ENCODE results near the gene KRTAP17-1.
A peak's percentile ranks its signal among the peaks of the same experiment; 100 is the strongest.
"Not testable (repeated sequence)": the region's sequence is repeated elsewhere in the genome, so short reads cannot be mapped to it uniquely, and the experiment has no call there.

Gene KRTAP17-1

GRCh38 chr17:41315204-41315794, at the start of gene KRTAP17-1:
TSS of gene KRTAP17-1 (minus strand) at chr17:41315710. CDS start at chr17:41315650, 60 bp downstream.
- Mint-ChIP-seq H3K27ac (no peak within 1 kb of the TSS), H3K9me3 (peaks cover 10% of the 10 kb centered on the region), H3K36me3 (ENCODE audit: low read depth) (no peaks in the 10 kb centered on the region), H3K4me1 (ENCODE audit: low read depth) (peaks cover 4% of the 10 kb centered on the region), H3K4me3 (no peak within 1 kb of the TSS), H3K27me3 (ENCODE audit: low read depth) (peaks cover 18% of the 10 kb centered on the region)

GRCh38 chr17:41363881-41364280, 48.4 kb upstream of the KRTAP17-1 start:
- Mint-ChIP-seq H3K27me3 (ENCODE audit: low read depth) (peaks cover 10% of the 10 kb centered on the region), H3K36me3 (ENCODE audit: low read depth) (no peaks in the 10 kb centered on the region), H3K4me3 (no peak overlapping the region), H3K4me1 (ENCODE audit: low read depth) (no peaks in the 10 kb centered on the region), H3K9me3 (no peaks in the 10 kb centered on the region), H3K27ac (no peak overlapping the region)

- Mint-ChIP-seq H3K36me3 (ENCODE audit: low read depth) (no peaks in the 10 kb centered on the region), H3K4me3 (no peak overlapping the region), H3K9me3 (no peaks in the 10 kb centered on the region), H3K27ac (no peak overlapping the region), H3K4me1 (ENCODE audit: low read depth) (no peaks in the 10 kb centered on the region), H3K27me3 (ENCODE audit: low read depth) (peaks cover 20% of the 10 kb centered on the region)
Observed at GRCh38 chr17:41360296-41360995, 44.9 kb upstream of the KRTAP17-1 start.

- Mint-ChIP-seq H3K4me3 (no peak overlapping the region), H3K27me3 (ENCODE audit: low read depth) (peaks cover 31% of the 10 kb centered on the region), H3K9me3 (no peaks in the 10 kb centered on the region), H3K27ac (no peak overlapping the region), H3K4me1 (ENCODE audit: low read depth) (peaks cover 3% of the 10 kb centered on the region), H3K36me3 (ENCODE audit: low read depth) (no peaks in the 10 kb centered on the region)
Observed at GRCh38 chr17:41354536-41354935, 39.0 kb upstream of the KRTAP17-1 start.

GRCh38 chr17:41352597-41353366, 37.3 kb upstream of the KRTAP17-1 start:
- Mint-ChIP-seq H3K36me3 (ENCODE audit: low read depth) (no peaks in the 10 kb centered on the region), H3K4me3 (no peak overlapping the region), H3K9me3 (no peaks in the 10 kb centered on the region), H3K4me1 (ENCODE audit: low read depth) (peaks cover 3% of the 10 kb centered on the region), H3K27me3 (ENCODE audit: low read depth) (peaks cover 35% of the 10 kb centered on the region), H3K27ac (no peak overlapping the region)

- Mint-ChIP-seq H3K4me3 (no peak overlapping the region), H3K9me3 (no peaks in the 10 kb centered on the region), H3K27me3 (ENCODE audit: low read depth) (peaks cover 33% of the 10 kb centered on the region), H3K4me1 (ENCODE audit: low read depth) (peaks cover 3% of the 10 kb centered on the region), H3K27ac (no peak overlapping the region), H3K36me3 (ENCODE audit: low read depth) (no peaks in the 10 kb centered on the region)
Observed at GRCh38 chr17:41351177-41351576, 35.7 kb upstream of the KRTAP17-1 start.

- not testable (repeated sequence) for H3K9me3 Mint-ChIP-seq; H3K27ac Mint-ChIP-seq; H3K4me3 Mint-ChIP-seq; H3K4me1 Mint-ChIP-seq (ENCODE audit: low read depth); H3K36me3 Mint-ChIP-seq (ENCODE audit: low read depth)
- peaks cover 31% of the 10 kb centered on the region for H3K27me3 Mint-ChIP-seq (ENCODE audit: low read depth)
Observed at GRCh38 chr17:41350381-41350878, 34.9 kb upstream of the KRTAP17-1 start, which contains the start of gene KRT33A. TSS of gene KRT33A (minus strand) at chr17:41350828. CDS start at chr17:41350767, 61 bp downstream.

- H3K27me3 Mint-ChIP-seq (ENCODE audit: low read depth) = peaks cover 31% of the 10 kb centered on the region
- peaks cover 5% of the 10 kb centered on the region for H3K9me3 Mint-ChIP-seq
- H3K4me1 Mint-ChIP-seq (ENCODE audit: low read depth) = peaks cover 3% of the 10 kb centered on the region
- no peak overlapping the region for H3K27ac Mint-ChIP-seq
- H3K4me3 Mint-ChIP-seq = no peak overlapping the region
- H3K36me3 Mint-ChIP-seq (ENCODE audit: low read depth) = peaks cover 2% of the 10 kb centered on the region
Observed at GRCh38 chr17:41347869-41348760, 32.6 kb upstream of the KRTAP17-1 start.

- Mint-ChIP-seq H3K27me3 (ENCODE audit: low read depth) (peaks cover 26% of the 10 kb centered on the region), H3K9me3 (peaks cover 17% of the 10 kb centered on the region)
- not testable (repeated sequence) for H3K36me3 Mint-ChIP-seq (ENCODE audit: low read depth); H3K4me3 Mint-ChIP-seq; H3K4me1 Mint-ChIP-seq (ENCODE audit: low read depth); H3K27ac Mint-ChIP-seq
Observed at GRCh38 chr17:41346421-41346820, 30.9 kb upstream of the KRTAP17-1 start.

GRCh38 chr17:41345992-41346391, 30.5 kb upstream of the KRTAP17-1 start:
- H3K36me3 Mint-ChIP-seq (ENCODE audit: low read depth) = peaks cover 6% of the 10 kb centered on the region

GRCh38 chr17:41343029-41343428, 27.5 kb upstream of the KRTAP17-1 start:
- H3K27me3 Mint-ChIP-seq (ENCODE audit: low read depth) = peaks cover 34% of the 10 kb centered on the region
- H3K4me1 Mint-ChIP-seq (ENCODE audit: low read depth) = peaks cover 35% of the 10 kb centered on the region
- H3K36me3 Mint-ChIP-seq (ENCODE audit: low read depth) = peaks cover 6% of the 10 kb centered on the region
- H3K4me3 Mint-ChIP-seq = no peak overlapping the region
- H3K9me3 Mint-ChIP-seq = peaks cover 17% of the 10 kb centered on the region
- peak overlapping the region; percentile 18 for H3K27ac Mint-ChIP-seq

More at GRCh38 chr17:41345992-41346391, 30.5 kb upstream of the KRTAP17-1 start:
- Mint-ChIP-seq H3K4me3 (no peak overlapping the region), H3K9me3 (peaks cover 17% of the 10 kb centered on the region), H3K4me1 (ENCODE audit: low read depth) (peaks cover 10% of the 10 kb centered on the region), H3K27me3 (ENCODE audit: low read depth) (peaks cover 26% of the 10 kb centered on the region), H3K27ac (no peak overlapping the region)

GRCh38 chr17:41340934-41341861, 25.7 kb upstream of the KRTAP17-1 start:
- Mint-ChIP-seq H3K36me3 (ENCODE audit: low read depth) (peaks cover 6% of the 10 kb centered on the region), H3K27me3 (ENCODE audit: low read depth) (peaks cover 30% of the 10 kb centered on the region), H3K27ac (peak overlapping the region; percentile 60), H3K9me3 (peaks cover 17% of the 10 kb centered on the region), H3K4me3 (peak overlapping the region; percentile 35), H3K4me1 (ENCODE audit: low read depth) (peaks cover 35% of the 10 kb centered on the region)

GRCh38 chr17:41340494-41340893, 25.0 kb upstream of the KRTAP17-1 start:
- Mint-ChIP-seq H3K4me3 (peak overlapping the region; percentile 44), H3K4me1 (ENCODE audit: low read depth) (peaks cover 35% of the 10 kb centered on the region), H3K27ac (peak overlapping the region; percentile 77)

More at GRCh38 chr17:41340494-41340893, 25.0 kb upstream of the KRTAP17-1 start:
- H3K36me3 Mint-ChIP-seq (ENCODE audit: low read depth) = peaks cover 6% of the 10 kb centered on the region
- peaks cover 37% of the 10 kb centered on the region for H3K27me3 Mint-ChIP-seq (ENCODE audit: low read depth)
- H3K9me3 Mint-ChIP-seq = peaks cover 17% of the 10 kb centered on the region

Data from T-helper 1 cell treated with Interleukin-12 subunit alpha and Interleukin-12 subunit beta and Interleukin-4 antibody, amounts not matched to agents 30 μg/mL and 1 μg/mL, for 36 hours (primary cell).